HT-29 (cell line): Measurements from ENCODE around the gene KIF21A. TPM values are rescaled to one million over a fixed set of nuclear protein-coding genes. Genes with fewer than 3 reads are reported as not detected.

Experiments used
- DNase-seq: peaks from one replicate; pipeline ENCODE4 v3.0.0-alpha.2; 2015; ENCODE audit warnings: low spot score
- total RNA-seq: library from RNA; depleted of rRNA; stranded (reverse); fragments of >200 nt; shearing (Covaris generic); gene quantifications from 2 replicates; pipeline ENCODE4 v1.2.3, GENCODE V29; 2014; rRNA removed

KIF21A gene, protein sequence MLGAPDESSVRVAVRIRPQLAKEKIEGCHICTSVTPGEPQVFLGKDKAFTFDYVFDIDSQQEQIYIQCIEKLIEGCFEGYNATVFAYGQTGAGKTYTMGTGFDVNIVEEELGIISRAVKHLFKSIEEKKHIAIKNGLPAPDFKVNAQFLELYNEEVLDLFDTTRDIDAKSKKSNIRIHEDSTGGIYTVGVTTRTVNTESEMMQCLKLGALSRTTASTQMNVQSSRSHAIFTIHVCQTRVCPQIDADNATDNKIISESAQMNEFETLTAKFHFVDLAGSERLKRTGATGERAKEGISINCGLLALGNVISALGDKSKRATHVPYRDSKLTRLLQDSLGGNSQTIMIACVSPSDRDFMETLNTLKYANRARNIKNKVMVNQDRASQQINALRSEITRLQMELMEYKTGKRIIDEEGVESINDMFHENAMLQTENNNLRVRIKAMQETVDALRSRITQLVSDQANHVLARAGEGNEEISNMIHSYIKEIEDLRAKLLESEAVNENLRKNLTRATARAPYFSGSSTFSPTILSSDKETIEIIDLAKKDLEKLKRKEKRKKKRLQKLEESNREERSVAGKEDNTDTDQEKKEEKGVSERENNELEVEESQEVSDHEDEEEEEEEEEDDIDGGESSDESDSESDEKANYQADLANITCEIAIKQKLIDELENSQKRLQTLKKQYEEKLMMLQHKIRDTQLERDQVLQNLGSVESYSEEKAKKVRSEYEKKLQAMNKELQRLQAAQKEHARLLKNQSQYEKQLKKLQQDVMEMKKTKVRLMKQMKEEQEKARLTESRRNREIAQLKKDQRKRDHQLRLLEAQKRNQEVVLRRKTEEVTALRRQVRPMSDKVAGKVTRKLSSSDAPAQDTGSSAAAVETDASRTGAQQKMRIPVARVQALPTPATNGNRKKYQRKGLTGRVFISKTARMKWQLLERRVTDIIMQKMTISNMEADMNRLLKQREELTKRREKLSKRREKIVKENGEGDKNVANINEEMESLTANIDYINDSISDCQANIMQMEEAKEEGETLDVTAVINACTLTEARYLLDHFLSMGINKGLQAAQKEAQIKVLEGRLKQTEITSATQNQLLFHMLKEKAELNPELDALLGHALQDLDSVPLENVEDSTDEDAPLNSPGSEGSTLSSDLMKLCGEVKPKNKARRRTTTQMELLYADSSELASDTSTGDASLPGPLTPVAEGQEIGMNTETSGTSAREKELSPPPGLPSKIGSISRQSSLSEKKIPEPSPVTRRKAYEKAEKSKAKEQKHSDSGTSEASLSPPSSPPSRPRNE (N-terminal part only)
- 13.4 and 18.2 TPM in 2 replicates for total RNA-seq

DNA sequence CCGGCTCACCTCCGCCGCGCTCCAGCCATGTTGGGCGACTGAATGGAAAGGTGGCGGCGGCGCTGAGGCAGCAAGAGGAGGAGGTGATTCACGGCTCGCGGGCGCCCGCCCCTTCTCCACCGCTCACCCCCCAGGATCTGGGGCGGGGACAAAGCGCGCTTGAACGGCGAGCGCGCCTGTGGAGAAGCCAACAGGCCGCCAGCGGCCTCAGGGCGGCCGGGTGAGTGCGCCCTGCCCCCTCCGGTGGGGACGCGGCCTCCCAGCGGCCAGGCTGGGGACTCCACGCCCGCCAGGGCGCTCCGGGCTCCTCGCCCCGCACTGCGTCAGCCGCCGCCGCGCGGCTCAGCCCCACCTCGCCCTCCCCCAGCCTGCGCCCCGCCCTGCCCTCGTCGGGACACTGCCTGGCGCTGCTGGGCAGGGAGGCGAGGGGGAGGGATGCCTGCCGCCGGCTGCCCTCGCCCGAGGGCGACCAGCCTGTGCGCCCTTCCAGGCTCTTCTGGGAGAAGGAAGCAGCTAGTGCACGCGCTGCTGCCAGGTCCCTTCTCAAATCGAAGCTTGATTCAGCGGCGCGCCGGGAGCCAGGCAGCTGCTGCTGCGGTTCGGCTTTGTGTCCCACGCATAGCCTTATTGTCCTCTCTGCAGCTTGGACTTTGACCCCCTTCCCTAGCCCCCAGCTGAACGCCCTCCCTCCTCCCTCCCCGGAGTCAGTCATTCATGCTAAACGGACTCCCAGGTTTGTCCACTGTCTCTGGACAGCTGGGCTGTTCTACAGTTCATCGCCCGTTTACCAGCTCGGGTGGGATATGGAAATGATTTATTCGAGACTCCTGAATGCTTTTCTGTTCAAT lies at the start of gene KIF21A:
Gene KIF21A, minus strand, starts transcription at position 40 of the 848 bp plus-strand sequence. CDS start 150 bp downstream, outside the sequence.
- peak; percentile 96 for DNase-seq

DNA sequence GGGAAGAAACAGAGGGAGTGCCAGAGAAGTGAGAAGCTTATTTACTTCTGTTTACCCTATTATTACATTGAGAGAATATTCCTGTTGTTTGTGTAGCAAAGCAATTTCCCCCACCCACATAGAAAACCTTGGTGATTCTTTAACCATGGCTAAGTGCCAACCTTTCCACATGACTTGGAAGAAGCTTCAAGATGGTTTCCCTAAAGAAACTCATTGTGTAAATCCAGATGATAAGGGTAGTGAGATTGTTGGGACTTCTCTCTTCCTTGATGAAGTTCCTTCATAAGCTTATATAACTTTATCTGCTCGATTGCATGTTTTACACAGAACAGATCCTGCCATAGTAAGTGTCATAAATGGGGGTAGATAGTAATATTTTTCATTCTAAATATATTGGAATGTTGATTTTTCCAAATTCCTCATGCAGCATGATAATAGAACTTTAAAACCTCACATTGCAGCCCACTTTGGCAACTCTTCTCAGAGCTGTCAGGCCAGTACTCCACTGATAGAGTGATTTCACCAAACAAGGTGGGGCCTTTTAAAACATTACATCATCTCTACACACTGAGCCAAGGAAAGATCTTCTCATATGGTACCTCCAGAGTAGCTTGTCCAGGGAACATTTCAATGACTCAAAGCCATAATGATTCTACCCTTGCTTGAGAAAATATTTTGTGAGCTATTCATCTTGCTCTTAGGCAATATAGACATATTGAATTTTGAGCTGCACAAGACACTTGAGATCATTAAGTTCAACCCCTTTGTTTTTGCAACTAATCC lies 47.8 kb upstream of the KIF21A start:
- no peak for DNase-seq

DNA sequence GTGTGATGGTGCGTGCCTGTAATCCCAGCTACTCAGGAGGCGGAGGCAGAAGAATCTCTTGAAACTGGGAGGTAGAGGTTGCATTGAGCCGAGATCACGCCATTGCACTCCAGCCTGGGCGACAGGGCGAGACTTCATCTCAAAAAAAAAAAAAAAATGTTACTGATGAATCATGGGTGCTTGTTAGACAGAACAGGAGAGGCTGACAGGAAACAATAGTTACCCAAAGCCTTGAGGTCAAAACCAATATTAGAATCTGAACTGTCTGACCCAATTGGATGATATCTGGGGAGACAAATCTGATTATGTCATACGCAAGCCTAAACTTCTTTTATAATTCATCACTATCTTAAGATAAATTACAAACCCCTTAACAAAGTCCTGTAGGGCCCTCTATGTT lies 40.7 kb upstream of the KIF21A start:
- DNase-seq, result no peak

DNA sequence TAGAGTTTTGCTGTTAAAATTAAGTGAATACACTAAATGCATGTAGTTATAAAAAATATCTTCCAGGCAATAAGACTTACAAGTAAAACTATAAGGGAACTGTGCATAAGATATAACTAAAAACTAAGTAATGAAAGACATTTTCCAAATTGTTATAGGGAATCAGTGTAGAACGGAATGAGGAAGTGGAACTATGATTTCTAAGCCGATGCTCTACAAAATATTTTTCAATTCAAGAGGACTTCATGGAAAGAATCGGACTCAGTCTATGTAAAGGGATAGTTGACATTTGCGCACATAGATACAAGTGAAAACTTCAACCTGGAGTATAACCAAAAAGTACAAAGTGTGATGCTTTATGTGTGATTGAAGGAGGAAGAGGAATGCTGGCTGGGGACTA lies 40.1 kb upstream of the KIF21A start:
- DNase-seq, result no peak

DNA sequence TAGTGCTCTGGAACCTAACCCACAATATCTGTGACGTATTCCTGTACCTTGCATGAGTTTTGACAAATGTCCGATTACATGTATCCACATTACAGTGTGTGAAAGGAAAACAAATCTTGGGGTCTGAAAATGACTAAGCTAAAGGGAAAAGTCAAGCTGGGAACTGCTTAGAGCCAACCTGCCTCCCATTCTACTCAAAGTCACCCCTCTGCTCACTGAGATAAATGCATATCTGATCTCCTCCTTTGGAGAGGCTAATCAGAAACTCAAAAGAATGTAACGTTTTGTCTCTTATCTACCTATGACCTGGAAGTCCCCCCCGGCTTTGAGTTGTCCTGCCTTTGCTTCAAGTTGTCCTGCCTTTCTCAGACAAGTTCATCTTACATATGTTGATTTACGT lies 34.0 kb upstream of the KIF21A start:
- DNase-seq, result no peak

DNA sequence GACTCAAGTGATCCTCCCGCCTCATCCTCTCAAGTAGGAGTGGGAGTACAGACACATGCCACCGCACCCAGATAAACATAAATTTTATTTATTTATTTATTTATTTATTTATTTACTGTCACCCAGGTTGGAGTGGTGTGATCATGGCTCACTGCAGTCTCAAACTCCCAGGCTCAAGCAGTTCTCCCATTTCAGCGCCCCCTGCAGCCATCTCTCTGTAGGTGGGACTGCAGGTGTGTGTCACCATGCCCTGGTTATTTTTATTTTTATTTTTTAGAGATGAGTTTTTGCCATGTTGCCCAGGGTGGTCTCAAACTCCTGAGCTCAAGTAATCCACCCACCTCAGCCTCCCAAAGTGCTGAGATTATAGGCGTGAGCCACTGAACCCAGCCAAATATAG lies 33.2 kb upstream of the KIF21A start:
- peak; percentile 35 for DNase-seq

DNA sequence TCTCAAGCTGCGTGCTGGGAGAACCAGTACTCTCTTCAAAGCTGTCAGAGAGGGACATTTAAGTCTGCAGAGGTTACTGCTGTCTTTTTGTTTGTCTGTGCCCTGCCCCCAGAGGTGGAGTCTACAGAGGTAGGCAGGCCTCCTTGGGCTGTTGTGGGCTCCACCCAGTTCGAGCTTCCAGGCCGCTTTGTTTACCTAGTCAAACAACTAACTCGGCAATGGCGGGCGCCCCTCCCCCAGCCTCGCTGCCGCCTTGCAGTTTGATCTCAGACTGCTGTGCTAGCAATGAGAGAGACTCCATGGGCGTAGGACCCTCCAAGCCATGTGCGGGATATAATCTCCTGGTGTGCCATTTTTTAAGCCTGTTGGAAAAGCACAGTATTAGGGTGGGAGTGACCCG lies 32.2 kb upstream of the KIF21A start:
- DNase-seq, result peak; percentile 38

DNA sequence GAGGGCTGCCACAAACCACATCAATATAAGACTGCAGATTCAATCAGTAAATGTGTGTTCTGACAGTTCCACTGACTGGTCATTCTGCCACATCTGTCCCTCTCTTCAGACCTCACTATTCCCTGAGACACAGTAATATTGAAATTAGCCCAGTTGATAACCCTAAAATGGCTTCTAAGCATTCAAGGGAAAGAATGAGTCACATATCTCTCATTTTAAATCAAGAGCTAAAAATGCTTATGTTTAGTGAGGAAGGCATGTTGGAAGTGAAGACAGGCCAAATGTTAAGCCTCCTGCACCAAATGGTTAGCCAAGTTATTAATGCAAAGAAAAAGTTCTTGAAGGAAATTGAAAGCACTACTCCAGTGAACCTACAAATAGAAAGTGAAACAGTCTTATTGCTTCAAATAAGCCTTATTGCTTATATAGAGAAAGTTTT lies 24.5 kb upstream of the KIF21A start:
- no peak for DNase-seq

DNA sequence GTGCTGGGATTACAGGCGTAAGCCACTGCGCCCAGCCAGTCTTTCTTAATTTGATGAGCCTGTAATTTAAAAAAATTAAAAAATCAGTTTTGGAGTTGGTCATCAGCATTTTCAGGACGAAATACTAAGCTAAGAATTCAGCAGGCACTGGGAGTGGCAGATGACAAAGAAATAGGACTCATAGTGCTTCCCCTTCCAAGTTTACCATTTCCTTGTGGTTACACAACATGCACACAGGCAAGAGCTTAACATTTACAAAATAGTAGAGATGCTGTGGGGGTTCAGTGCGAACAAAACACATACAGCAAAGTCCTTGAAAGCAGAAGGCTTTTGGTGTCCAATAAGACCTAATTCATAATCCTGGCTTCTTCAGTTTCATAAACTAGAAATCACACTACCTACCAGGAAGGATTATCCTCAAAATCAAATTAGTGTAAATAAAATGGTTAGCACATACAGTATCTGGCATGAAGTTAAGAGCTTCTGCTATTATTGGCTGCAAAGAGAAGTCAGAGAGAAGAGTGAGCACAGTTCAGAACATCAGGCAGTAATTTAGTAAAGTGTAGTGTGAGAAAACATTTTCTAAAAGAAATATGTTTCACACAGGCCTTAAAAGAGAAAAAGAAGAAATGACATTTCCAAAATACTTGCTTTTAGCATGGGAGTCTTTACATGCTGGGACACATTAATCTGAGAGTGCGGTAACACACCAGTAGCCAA lies 22.2 kb upstream of the KIF21A start:
- DNase-seq, result no peak

DNA sequence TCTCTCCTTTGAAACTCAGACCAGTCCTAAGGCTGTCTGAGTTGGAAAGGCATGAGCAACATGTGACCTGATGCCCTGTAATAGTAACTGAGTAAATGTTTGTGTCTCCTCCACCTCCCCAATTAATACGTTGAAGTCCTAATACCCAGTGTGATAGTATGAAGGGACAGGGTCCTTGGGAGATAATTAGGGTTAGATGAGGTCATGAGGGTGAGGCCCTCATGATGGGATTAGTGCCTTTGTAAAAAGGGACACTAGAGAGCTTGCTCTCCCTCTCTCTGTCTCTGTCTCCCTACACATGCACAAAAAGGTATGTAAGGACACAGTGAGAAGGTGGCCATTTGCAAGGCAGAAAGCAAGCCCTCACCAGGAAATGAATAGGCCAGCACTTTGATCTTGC lies 18.1 kb upstream of the KIF21A start:
- no peak for DNase-seq

DNA sequence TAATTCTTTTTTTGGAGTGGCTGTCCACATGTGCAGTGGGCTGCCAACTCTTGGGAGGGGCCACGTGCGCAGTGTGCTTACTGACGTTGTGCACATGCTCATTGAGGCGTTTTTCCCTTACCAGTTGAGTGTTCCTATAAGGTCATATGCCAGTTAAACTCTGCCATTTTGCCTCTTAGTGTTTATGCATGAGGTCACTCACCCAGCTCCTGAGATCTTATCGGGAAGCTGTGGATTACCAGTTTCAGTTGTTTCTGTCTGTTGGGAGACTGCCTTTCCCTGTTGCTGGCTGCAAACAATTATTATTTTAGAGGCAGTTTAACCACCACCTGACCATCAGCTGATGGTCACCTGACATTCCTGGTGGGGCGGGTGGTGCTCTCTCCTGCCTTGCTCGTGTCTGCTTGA lies 16.1 kb upstream of the KIF21A start:
- DNase-seq, result no peak

DNA sequence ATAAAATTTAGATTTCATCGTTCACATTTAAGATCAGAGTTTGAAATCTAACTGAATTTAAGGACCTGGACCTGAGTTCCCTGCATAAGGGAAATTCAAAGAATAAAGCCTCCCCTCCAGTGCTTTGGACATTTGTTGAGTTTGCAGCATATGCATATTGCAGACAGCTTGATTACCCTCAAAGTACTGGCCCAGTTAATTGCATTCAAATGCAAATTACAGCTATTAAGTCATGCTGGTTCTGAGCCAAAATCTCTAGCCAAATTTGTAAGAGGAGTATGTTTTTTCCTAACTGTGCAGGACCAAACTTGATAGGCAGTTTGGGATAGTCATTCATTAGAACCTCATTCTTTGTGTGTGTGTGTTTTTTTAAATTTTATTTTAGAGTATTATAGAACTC lies 9.1 kb upstream of the KIF21A start:
- DNase-seq, result no peak

DNA sequence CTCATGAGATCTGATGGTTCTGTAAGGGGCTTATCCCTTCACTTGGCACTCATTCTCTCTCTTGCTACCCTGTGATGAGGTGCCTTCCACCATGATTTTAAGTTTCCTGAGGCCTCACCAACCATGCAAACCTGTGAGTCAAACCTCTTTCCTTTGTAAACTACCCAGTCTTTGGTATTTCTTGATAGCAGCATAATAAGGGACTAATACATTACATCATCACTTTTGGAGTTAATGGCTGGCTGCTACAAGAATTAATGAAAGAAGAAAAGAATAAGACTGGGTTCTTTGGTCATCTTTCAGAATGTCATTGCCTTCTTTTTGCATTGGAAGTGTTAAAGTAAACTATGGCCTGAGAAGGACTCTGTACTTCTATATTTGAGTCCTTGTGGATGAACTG lies 5.1 kb upstream of the KIF21A start:
- no peak for DNase-seq

DNA sequence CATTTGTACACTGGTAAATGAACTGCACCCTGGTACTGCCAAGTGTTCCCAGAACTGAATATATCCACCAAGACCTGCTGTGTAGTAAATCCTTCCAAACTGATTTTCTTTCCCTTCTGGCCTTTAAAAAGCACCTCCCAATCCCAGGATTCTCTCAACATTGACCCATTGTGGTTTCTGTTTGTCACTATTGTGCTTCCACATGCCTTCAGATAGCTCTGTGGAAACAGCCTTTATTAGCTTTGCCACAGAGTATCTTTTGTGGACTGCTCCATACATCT lies 949 bp upstream of the KIF21A start:
- DNase-seq, result no peak

DNA sequence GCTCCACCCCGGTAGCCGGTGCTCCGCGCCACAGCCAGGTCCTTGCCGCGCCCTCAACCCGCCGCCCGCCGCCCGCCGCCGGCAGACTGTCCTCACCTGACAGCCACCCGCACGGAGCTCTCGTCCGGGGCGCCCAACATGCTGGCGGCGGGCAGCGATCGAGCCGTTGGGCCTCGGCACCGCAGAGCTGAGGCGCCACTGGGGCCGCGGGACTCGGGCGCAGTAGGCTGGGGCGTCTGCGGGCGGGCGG lies 164 bp downstream of the KIF21A start:
- DNase-seq, result no peak

DNA sequence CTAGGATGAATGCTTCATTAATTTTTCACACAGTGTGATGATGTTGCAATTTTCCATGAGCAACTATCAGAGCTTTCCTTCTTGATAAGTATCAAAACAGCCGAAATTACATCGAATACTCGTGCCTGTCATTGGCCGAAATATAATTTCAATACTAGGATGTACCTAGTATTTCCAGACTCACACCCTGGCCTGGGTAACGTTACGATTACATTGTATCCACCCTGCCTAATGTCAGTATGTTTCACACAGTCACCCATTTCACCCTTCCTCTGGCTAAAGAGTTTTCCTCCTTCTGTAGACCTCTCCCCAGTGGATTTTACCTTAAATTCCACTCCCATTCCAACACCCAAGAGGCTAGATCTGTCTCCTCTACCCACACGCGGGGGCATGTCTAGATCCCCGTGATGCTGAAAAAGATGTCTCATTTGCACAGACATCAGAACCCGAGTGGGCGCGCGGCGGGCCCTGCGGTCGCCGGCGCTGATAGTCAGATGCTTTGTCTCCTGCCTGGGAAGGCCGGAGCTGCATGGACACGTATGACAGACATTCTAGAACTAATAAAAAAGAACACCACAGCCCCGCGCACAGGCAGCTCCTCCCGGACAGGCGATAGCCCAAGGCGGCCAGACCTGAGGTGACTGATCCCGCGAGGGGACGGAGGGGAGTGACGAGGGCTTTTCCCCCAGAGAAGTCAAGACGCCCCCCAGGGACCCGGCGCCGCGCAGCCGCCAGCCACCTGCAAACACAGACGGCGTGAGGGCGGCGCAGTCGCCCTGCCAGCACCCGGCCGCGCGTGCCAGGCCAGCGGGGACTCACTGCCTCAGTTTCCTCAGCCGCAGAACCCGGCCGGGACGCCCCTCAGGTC lies 723 bp downstream of the KIF21A start:
- DNase-seq, result peak; percentile 65

DNA sequence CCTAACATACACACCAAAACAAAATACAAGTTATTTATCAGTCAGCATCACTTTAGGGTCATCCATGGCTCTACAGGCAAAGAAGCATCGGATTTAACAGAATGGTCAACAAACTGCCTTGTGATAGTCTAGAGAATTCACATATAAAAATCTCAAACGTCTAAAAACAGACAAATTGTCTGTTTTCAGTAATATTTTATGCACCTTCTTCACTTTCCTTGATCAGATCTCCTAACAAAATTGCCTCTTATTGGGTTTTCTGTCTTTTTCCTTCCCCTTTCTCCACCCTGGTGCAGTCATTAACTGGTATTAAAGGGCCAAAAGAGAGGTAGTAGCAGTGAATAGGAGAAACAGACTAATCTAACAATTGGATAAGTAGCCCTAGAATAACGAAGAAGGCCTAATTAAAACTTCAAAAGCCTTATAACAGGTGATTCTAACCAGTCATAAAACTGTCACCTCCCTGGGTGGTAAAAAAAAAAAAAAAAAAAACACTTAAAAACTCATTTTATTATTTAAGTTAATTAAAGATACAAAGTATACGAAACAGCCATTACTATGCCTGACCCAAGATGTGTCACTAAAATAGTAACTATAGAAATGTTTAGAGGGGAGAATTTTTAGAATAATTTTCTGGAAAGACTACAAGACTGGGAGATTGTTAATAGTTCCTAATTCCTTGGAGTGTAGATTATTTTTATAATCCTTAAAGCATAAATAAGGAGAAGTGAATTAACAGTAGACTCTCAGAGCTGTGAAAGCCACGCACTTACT lies 1.5 kb downstream of the KIF21A start:
- DNase-seq, result peak; percentile 10

DNA sequence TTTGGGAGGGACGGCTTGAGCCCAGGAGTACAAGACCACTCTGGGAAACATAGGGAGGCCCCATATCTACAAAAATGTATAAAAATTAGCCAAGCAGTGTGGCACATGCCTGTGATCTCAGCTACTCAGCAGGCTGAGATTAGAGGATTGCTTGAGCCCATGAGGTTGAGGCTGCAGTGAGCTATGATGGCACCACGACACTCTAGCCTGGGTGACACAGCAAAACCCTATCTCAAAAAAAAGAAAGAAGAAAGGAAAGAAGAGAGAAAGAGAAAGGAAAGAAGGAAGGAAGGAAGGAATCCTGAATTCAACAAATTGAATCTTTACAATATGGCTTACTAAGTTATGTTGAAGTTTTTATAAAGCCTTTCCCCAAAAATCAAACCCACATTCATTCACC lies 2.1 kb downstream of the KIF21A start:
- no peak for DNase-seq
